Measurements from ENCODE around the gene COG6.

COG6 gene

GRCh38 chr13:39655569-39656324 is at the start of gene COG6:
Gene COG6, plus strand, starts transcription at chr13:39655662. Its CDS starts 65 bp downstream, at chr13:39655727.
- DNase-seq (ENCODE audit: low read depth) = peak; percentile 97

DNA sequence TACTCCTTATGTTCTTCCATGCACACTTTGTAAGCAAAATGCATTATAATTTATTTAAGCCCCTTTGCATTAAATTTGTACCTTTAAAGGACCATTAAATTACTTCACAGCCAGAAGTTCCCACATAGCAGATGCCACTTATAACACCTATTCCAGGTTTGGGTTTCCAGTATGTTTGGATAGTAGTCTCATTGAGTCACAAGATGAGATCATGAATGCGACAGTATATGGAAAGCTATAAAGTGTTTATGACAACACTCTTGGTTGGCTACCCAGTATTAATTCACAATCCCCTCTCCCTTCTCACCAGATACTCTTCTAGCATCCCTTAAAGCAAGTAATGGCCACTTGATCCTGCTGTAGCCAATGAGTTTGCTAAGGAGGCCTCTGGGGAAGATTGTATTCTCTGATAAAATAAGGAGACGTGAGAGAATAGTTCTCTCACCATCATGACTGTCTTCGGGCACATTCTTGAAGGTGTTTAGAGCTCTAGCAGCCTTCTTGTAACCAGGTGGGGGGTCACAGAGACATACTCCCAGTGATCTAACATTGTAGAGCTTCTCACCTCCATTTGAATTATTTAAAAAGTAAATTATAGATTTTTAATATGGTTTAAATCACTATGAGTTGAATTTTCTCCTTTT is 49.7 kb upstream of the COG6 start:
- no peak for DNase-seq (ENCODE audit: low read depth)

GRCh38 chr13:39607876-39608275 is 47.6 kb upstream of the COG6 start:
- DNase-seq (ENCODE audit: low read depth) = no peak

- peak; percentile 17 for DNase-seq (ENCODE audit: low read depth)
These were observed 43.3 kb upstream of the COG6 start for GRCh38 chr13:39612023-39612637.

GRCh38 chr13:39616087-39616694 is 39.3 kb upstream of the COG6 start:
- peak; percentile 2 for DNase-seq (ENCODE audit: low read depth)

GRCh38 chr13:39618561-39618960 is 36.9 kb upstream of the COG6 start:
- DNase-seq (ENCODE audit: low read depth) = no peak

- DNase-seq (ENCODE audit: low read depth) = no peak
These were observed 32.0 kb upstream of the COG6 start for GRCh38 chr13:39623466-39623865.

DNA sequence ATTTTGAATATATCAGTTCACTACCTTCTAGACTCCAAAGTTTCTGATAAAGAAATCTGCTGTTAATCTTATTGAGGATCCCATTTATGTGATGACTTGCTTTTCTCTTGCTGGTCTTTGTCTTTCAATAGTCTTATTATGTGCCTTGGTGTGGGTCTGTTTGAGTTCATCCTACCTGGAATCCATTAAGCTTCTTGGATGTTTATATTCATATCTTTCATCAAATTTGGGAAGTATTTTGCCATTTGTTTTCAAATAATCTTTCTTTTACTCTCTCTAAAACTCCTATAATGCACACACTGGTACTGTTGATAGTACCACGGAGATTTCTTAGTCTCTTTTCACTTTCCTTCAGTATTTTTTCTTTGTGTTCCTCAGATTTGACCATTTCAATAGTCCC is 24.2 kb upstream of the COG6 start:
- DNase-seq (ENCODE audit: low read depth) = no peak

DNA sequence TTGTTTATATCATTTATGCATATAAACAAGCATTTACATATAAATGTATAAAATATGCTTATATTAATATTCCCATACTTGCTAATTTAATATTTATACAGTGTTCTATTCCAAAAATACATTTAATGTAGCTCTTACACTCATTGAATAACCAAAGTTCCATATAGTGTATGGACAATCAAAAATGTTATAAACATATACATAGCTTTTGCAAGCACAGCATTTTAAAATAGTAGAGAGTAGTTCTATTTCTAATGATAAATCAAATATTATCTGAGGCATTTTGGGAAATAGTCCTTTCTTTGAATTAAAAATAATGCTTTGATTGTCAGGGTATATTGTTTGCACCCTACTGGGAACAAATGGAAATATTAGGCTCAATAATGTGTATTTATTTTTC is 22.5 kb upstream of the COG6 start:
- DNase-seq (ENCODE audit: low read depth) = no peak

- DNase-seq (ENCODE audit: low read depth) = no peak
These were observed 19.9 kb upstream of the COG6 start for GRCh38 chr13:39635564-39635963.

DNA sequence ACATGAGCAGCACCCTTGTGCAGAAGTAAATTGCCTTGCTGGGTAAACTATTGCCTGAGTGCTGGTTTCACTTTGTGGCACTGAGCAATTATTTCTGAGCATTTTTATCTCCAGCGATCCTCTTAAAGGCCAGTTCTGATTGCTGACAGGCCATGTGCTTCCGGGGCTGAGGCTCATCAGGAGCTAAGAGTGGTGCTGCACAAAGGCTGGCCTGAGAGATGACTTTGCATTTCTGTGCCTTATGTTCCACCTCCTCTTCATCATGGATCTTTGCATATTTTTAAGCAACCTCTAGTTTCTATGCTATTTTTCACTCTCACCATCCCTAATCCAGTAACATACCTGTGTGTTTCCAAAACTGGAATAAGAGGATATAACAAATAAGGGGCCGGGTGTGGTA is 17.6 kb upstream of the COG6 start:
- DNase-seq (ENCODE audit: low read depth) = no peak

- no peak for DNase-seq (ENCODE audit: low read depth)
These were observed 13.8 kb upstream of the COG6 start for GRCh38 chr13:39641645-39642044.

- no peak for DNase-seq (ENCODE audit: low read depth)
These were observed 9.3 kb upstream of the COG6 start for GRCh38 chr13:39646122-39646521.

- no peak for DNase-seq (ENCODE audit: low read depth)
These were observed 357 bp upstream of the COG6 start for GRCh38 chr13:39655041-39655568.

DNA sequence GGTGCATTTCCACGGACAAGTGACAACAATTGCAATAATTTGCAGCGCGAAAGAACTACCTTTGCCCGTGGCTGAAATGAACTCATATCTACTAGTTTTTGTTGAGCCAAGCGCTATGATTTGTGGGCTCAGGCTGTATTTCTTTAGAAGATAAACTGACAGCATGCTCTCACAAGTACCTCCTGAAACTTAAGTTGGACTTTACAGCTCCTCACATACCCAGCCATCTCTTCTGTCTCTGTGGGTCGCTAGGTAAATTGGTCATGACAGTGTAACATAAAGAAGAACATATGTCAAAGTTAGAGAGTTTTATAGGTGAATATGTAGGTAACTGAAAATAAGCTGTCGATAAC is 839 bp downstream of the COG6 start:
- no peak for DNase-seq (ENCODE audit: low read depth)

DNA sequence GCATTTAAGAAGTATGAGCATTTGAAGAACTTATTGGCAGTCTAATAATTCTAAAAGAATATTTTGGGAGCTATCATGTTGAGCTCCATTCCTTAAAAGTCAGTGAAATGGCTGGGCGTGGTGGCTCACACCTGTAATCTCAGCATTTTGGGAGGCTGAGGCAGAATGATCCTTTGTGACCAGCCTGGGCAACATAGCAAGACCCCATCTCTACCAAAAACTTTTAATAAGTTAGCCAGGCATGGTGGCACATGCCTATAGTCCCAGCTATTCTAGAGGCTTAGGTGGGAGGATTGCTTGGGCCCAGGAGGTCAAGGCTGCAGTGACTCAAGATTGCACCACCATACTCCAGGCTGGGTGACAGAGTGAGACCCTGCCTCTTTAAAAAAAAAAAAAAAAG is 8.0 kb downstream of the COG6 start:
- DNase-seq (ENCODE audit: low read depth) = no peak

- no peak for DNase-seq (ENCODE audit: low read depth)
These were observed 8.5 kb downstream of the COG6 start for GRCh38 chr13:39663958-39664357.

GRCh38 chr13:39665763-39666162 is 10.3 kb downstream of the COG6 start:
- DNase-seq (ENCODE audit: low read depth) = no peak

DNA sequence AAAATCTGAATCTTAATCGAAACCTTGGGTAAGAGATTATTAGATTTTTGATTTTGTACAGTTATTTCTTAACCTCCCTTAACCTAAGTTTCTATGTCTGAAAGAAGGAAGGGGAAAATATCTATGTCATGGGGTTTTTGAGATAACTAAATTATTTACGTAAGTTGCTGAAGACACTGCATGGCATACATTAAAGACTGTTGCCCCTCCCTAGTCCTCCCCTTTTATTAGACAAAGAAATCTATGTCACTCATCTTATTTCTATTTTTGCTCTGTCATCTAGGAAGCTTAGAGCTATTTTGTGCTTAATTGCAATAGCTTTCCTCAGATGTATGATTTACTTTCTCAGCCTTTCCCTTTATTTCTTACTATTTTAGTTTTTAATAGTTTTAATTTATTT is 15.0 kb downstream of the COG6 start:
- DNase-seq (ENCODE audit: low read depth) = no peak

GRCh38 chr13:39672378-39673132 is 17.1 kb downstream of the COG6 start:
- DNase-seq (ENCODE audit: low read depth) = no peak

GRCh38 chr13:39675904-39676303 is 20.4 kb downstream of the COG6 start:
- no peak for DNase-seq (ENCODE audit: low read depth)

DNA sequence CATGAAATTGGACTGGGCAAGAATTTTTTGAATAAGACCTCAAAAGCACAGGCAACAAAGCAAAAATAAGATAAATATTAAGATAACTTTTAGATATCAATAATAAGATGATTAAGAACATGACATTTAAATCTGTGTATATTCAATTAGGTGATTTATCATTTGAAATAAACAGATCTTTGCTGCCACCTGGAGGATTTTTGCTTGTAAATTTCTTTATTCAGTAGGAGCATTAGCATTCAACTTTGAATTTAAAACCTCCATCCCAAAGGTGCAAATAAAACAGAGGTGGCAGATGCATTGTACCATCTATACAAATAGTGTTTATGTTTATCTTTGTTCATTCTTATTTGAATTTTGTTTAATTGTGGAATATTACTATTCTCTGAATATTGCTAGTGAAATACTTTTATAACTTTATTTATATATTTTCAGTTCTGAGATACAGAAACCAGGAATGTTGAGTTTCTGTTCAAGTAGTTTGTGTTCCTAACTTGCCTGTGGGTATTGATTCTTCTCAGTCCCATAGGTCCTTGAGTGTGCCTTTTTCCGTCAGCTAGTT is 20.9 kb downstream of the COG6 start:
- DNase-seq (ENCODE audit: low read depth) = no peak
